Activated CD4-positive, alpha-beta T cell treated with anti-CD3 and anti-CD28 coated beads for 1 hour (primary cell): Measurements from ENCODE around the gene MEIS2.

Experiments used
- DNase-seq: peaks from one replicate; pipeline ENCODE4 v3.0.0-alpha.2; 2020

MEIS2 gene

DNA sequence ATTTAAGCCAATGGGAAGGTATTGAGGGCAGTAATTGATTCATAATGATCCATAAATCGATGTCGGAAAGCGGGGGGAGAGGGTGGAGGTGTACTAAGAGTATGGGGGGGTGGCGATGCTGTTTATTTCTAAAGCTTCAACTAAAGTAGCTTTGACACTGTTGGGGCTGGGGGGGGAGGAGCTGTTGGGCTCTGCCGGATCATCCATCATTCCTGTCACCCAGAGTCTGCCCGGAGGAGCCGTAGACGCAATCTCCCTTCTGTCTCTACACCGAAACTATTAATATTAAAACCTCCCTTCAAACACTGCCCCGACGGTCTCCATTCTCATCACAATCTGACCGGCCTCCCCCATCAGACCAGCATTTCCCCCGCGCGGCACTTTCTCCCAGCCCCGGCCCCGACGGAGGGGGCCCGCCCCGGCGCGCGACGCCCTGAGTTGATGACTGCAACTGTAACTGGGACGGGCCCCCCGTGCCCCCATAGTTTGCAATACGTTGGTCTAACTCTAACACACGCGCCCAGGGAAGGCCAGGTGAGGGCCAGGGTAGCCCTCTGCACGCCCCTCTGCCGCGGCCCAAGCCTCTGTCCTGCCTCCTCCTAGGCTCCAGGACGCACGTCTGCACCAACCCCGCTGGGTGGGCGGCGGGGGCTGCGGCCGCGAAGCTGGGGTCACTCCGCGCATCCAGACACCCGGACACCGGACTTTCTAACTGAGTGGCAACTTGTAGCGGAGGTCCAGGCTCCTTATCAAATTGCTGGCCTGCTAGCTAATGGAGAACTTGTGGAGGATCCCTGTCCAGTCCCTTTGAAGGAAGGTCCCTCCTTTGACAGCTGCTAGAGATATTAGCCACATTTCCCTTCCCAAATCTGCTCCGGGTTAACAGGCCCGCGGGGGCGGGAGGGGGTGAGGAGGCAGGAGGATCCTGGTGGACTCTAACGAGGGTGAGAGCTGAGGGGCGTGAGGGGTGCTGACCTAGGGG lies 212.0 kb downstream of the MEIS2 start:
- no peak for DNase-seq

GRCh38 chr15:36887214-36887961 lies 213.0 kb downstream of the MEIS2 start:
- no peak for DNase-seq

- DNase-seq: no peak
Observed at GRCh38 chr15:36886701-36887100, 213.6 kb downstream of the MEIS2 start.

GRCh38 chr15:36886191-36886590 lies 214.2 kb downstream of the MEIS2 start:
- no peak for DNase-seq

- DNase-seq: no peak
Observed at GRCh38 chr15:36885771-36886170, 214.6 kb downstream of the MEIS2 start.

DNA sequence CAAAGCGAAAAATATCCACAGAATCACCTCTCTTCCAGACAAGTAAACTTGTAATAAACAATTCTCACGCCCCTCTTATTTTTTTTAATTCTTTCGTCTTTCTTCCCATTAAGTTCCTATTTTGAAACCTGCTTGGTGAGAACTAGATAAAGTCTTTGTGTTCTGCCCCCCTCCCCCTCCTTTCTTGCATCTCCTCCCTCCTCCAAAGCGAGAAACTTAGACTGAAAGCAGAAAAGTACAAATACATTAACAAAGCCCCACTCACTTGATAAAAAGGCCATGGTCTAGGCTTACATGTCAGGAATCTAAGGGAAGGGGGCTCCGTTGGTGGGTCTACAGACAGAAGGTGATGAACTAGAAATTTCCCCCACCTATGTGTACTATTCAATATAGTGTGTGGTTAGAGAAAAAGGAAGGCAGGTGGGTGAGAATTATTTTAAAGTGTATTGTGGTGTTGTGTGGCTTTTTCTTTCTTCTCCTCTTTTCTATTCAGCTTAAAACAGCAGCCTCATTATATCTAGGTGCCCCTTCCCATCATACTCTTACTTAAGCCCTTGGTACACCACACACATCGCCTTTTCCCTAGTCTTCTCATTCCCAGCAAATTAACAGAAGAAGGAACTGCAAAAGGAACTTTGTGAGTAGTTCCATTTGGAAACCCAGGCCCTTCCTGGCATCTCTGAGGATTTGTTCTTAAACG lies 215.3 kb downstream of the MEIS2 start:
- DNase-seq: no peak

DNA sequence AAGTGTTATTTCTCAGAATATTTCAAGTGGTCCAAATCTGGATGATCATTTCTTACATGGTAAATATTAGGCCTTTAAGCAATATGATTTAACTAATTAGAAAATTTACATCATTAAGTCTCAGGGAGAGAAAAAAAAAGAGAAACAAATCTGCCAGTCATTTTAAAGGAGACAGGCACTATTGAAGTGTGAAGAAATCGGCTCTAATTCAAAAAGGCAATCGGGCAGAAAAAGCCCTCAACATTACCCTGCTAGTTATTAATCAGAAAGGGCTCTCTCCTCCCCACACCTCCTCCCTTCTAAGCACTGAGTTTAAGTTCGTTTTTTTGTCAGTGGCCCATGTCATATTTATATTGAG lies 215.9 kb downstream of the MEIS2 start:
- no peak for DNase-seq

- DNase-seq: peak; percentile 15
Observed at GRCh38 chr15:36883713-36884517, 216.4 kb downstream of the MEIS2 start.

DNA sequence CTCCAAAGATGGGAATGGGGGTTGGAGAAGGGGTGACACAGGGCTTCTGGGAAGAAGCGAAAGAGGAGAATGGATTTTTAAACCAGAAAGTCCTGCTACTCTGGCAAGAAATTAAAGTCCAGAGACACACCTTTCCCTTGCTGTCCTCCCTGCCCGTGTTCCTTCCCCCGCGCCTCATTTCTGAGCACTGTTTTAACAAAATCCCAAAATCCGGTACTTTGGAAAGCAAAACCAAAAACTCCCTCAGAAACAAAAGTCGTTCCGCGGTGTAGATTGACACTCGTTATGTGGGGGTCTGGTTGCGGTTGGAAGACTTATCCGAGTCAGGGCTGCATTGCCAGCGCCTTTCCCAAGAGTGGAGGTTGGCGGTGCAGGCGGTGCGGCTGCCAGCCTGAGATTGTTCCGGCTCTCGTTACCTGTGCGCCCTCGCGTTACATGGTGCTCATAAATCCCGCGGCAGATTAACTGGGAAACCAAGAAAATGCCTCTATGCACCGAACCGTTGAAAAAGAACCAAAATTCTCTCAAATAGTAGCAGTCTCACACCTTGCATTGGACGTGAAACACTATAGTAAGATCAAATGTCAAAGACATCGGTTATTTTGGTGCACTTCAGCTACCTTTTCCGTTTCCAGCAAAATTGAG lies 217.7 kb downstream of the MEIS2 start:
- no peak for DNase-seq

GRCh38 chr15:36882056-36882455 lies 218.3 kb downstream of the MEIS2 start:
- DNase-seq: no peak

- DNase-seq: no peak
Observed at GRCh38 chr15:36881516-36881915, 218.8 kb downstream of the MEIS2 start.

- DNase-seq: no peak
Observed at GRCh38 chr15:36880913-36881460, 219.4 kb downstream of the MEIS2 start.

DNA sequence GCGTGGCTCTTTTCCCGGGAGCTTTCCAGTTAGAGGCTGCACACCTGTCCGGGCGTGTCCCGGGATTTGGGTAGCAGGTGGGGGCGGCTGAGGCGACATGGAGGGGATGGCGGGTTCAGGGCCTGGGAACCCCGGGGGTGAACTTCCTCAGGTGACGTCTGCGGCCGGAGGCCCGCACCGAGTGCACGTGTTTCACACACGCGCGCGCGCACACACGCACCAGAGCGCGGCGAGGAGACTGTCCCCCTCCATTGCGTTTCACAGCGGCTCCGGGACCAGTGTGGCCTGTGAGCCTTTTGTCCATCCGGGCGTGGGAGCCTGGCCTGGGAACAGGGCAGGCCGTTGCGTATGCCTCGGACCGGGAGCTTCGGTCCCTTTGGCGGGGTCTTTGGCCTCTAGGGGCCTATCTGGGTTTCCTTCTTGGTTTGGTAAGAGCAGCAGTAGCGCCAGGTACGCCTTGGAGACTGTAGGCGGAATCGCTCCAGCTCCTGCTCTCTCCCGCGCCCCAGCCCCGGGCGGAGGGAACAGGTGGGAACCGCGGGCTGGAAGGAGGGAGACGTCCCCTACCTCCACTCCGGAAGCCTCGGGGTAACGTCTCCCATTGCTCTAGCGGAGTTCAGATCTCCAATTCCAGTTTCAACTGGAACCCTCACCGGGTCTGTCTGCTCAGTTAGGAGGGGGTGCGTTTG lies 220.0 kb downstream of the MEIS2 start:
- no peak for DNase-seq

GRCh38 chr15:36879568-36880222 lies 220.7 kb downstream of the MEIS2 start:
- no peak for DNase-seq

GRCh38 chr15:36878684-36879262 lies 221.6 kb downstream of the MEIS2 start:
- DNase-seq: no peak

- DNase-seq: no peak
Observed at GRCh38 chr15:36877796-36878683, 222.3 kb downstream of the MEIS2 start.

- DNase-seq: no peak
Observed at GRCh38 chr15:36877294-36877693, 223.1 kb downstream of the MEIS2 start.

DNA sequence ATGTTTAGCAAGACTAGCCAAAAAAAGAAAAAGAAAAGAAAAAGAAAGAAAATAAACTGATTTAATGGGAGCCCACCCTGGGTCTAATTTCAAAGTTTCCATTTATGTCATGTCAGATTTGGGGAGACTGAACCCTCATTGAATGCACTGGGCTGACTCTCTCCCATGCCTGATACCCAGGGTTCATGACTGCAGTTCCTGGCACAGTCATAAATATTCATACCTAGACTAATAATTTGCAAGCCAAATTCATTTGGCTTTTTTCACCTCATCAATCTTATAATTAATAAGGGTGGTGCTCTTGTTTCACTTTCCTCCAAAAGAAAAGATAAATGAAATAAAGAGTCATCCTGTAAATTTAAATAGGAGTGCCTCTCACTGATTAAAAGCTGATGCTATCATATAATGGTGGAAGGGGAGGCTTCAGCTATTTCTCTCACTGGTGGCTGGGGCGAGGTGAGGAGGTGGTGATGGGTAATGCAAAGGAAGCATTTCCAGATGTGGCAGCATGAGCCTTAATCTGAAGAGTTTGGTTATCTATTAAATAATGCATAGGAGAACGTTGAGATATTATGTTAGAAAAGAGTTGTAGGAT lies 224.5 kb downstream of the MEIS2 start:
- DNase-seq: no peak

GRCh38 chr15:36874930-36875329 lies 225.4 kb downstream of the MEIS2 start:
- DNase-seq: no peak
